Measurements from ENCODE around the gene COL15A1.
"Not testable (repeated sequence)": the region's sequence is repeated elsewhere in the genome, so short reads cannot be mapped to it uniquely, and the experiment has no call there.

Gene COL15A1

DNA sequence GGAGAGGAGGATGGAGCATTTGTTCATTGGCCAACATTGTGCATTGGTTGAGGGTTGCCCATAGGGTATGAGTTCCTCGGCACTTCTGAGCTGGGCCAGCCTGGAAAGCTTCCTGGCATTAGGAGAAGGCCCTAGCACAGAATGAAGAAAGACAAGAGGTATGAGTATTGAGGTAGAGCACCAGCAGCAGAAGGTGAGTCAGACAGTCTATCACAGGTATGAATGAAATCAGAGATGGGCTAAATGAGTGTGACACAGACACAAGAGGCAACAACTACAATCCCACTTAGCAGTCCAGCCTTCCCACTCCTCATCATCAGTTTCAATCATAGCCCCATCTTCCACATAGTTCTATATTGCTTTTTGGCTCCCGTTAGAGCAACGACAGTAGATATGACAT, 135.8 kb downstream of the COL15A1 start:
- no peak for DNase-seq (ENCODE audit: low read depth)

DNA sequence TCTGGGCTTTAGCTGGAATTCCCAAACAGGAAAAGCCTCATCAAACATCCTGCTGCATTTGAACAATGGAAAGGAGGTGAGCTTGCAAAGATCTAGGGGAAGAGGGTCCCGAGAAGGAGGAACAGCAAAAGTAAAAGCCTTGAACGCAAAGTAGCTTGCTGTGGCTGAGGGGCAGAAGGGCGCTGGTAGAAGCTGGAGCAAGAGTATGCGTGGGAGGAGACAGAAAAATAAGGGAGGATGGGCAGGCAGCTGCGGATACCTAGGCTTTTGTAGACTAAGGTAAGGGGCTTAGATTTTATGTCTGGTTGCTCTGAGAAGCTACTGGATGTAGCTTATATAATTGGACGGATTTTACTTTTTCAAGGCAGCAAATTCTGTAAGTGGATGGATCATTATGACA, 139.3 kb downstream of the COL15A1 start:
- DNase-seq (ENCODE audit: low read depth) = no peak

DNA sequence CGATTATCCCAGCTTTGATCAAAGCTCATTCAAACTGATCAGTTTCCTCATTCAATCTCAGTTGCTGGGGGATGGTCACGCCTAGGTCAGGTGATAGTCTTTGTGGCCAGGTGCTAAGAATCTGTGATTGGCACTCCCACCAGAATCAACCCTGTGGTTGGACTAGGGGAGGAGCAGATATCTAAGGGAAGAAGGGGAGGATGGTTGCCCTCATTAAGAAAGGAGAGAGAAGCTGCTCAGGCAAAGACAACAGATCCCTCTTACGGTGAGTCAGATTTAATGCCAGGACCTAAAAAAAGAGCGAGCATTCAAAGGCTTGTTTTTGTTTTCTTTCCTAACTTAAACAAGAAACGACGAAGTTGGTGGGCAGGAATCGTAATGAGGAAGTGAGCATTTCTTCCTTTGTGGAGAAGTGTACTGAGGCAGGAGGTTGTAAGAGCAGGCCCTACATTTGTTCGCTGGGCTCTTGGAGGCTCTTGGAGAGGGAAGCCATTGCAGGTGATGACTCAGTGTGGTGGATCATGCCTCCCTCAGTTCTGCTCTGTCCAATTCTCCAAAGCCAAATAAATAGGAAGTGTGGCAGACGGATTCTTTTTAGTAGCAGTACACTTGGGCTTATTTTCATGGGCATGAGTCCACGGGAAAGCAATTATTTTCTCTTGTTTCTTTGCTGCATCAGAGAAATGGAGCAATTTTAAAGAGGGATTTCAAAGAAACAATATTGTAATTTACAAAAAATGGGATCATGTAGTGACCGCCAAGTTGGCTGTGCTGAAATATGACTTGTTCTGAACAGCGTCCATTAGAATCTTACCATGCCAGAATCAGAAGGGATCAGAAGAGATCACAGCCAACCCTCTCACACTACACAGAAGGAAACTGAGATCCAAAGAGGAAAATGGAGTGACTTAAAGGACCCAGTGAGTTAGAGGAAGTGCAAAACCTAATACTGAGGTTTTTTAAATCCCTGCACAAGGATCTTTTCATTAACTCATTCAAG, 142.5 kb downstream of the COL15A1 start:
- DNase-seq (ENCODE audit: low read depth) = no peak

DNA sequence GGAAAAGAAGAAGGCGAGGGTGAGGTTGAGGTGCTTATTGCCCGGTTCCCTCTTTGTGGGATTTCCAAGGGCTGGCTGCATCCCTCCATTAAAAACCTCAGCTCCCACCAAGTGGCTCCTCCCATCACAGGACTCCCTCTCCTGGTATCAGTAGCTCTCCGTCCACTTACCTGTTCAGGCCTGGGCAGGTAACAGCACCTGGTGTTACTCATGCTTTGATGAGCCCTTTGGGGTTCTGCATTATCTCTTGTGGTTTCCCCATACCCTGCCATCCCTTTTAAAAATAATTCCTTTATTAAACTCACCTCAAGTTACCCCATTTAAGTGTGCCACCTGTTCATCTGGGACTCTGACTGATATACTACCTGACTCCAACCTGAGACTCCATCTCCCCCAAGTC, 143.8 kb downstream of the COL15A1 start:
- no peak for DNase-seq (ENCODE audit: low read depth)

DNA sequence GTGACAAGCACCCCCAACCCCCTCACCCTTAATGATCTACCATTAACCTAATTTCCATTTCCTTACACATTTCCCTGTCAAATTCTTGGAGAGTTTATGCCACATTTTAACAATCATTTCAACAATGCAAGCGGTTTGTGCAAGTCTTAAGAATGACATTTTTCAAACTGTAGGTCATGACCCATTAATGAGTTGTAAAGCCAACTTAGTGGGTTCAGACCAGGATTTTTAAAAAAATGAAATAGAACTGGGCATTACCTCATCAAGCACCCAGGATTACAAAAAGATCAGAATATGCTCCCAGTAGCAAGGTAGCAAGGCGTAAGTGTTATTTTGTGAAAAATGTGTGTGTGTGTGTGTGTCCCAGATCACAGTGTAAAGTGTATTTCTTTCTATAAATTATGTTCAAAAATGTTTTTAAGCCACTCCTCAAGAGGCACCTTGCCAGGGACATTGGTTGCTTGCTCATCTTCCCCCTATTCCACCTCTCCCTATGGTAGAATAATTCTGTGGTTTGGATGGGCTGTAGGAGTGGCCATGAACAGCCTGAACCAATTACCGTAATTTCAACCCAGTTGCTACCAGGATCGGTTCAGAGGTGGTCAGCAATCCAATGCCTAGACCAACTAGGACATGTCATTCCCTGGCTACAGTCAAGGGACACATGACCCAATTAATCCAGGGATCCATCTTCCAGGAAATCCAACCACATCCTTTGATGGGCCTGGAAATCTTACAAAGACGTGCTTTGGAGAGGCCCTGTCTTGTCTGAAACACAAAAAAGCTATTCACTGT, 146.8 kb downstream of the COL15A1 start:
- no peak for DNase-seq (ENCODE audit: low read depth)

DNA sequence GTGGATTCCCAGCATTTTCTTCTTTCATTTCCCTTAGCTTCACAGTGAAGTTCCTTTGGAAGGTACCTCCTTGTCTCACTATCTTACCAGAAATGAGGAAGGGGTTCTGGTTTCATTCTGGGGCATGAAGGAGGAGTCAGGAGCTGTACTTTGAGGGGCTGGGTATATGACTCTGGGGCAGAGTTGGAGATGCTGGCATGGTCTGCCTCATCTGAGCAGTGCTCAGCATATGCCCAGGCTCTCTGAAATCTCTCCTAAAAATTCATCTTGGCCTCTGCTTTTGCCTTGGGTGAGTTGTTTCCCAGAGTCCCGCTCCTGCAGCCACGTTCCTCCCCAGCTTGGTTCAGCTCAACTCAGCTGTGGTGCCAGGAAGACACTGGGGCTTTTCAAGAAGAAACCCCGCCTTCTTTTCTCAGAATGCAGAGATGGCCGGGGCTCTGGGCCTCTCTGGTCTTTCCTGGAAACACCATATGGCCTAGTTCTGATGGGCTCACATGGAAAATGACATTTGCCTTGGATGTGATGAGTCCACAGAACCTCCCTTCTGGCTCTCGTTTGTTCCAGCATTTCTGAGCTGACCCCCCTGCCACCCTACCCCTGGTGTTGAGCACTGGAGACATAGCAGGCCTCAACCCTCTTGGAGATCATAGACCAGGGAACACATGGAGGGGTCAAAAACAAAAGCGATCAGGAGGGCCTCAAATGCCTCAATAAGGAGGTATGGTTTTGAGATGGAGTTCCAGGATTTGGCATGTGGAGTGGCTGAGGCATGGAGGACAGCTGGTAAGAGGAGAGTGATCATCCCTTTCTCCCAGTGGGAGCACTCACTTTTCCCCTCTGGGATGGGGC, 149.2 kb downstream of the COL15A1 start:
- no peak for DNase-seq (ENCODE audit: low read depth)

DNA sequence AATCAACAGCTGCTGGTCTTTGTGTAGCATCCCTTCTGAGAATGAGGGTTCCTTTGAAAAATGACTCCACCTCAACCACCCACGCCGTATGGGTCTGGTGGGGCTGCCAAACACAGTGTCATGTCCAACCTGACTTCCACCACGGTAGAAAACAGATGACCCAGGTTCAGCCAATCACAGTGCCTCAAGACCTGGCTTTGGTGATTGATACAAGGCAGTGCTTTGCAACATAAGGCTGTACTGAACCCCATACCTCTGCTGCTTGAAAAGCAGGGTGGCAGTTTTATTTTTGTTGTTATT, 149.7 kb downstream of the COL15A1 start:
- DNase-seq (ENCODE audit: low read depth) = no peak

DNA sequence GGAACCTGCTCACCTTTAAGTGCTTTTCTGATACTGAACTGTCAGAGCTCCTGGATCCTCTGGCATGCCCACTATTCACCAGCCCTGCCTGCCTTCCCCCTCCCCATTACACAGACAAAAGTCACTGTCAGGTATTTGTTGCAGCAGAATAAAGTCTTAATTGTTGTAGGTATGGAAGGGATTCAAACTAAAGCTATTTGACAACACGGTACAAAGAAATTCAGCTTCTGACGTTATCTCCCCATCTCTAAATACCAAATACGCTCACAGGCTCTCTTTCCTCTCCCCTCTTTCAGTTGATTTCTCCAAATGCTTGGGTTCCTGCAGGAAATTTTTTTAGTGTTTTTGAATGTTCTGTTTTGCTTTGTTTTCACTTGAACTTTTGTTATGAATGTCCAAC, 151.9 kb downstream of the COL15A1 start:
- no peak for DNase-seq (ENCODE audit: low read depth)

DNA sequence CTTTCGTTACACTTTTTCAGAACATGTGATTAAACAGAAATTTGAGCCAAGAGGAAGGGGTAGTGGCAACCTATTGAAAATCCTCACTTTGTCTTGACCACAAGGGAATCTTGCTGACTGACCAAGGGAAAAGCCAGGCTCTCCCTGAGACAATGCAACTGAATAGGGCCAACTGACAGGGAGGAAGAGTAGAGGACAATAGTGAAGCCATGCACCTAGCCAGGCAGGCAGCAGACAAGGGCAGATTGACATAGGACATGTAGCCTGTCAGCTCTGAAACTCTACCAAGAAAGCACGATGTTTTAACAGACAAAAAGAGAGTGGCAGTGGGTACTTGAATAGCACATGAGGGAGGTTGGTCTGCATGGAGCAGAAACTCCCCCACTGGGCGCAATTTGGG, 152.7 kb downstream of the COL15A1 start:
- no peak for DNase-seq (ENCODE audit: low read depth)

DNA sequence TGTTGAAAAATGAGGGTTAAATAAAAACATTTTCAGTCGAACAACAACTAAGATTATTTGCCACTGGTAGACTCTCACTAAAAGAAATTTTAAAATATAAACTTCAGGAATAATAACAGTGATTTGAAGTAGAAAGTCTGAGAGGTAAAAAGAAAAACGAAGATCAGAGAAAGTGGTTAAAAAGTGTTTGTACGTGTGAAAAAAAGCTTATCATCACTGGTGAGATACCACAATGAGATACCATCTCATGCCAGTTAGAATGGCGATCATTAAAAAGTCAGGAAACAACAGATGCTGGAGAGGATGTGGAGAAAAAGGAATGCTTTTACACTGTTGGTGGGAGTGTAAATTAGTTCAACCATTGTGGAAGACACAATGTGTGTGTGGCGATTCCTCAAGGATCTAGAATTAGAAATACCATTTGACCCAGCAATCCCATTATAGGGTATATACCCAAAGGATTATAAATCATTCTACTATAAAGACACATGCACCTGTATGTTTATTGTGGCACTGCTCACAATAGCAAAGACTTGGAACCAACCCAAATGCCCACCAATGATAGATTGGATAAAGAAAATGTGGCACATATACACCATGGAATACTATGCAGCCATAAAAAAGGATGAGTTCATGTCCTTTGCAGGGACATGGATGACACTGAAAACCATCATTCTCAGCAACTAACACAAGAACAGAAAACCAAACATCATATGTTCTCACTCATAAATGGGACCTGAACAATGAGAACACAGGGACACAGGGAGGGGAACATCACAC, 156.3 kb downstream of the COL15A1 start:
- DNase-seq (ENCODE audit: low read depth) = not testable (repeated sequence)

DNA sequence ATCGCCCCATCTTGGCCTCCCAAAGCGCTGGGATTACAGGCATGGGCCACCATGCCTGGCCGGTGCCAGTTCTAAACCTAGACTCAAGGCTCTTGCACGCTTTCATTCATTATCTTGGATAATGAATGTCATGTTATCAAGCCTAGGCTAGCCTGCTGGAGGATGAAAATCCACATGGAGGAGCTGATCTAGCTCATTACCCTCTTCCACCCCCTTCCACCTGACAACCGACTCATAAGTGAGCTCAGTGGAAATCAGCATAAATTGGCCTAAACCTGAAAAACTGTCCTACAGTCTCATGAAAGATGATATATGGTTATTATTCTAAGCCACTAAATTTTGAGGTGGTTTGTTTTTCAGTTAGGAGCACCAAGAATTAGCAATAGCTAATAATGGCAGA, 157.6 kb downstream of the COL15A1 start:
- DNase-seq (ENCODE audit: low read depth) = no peak

DNA sequence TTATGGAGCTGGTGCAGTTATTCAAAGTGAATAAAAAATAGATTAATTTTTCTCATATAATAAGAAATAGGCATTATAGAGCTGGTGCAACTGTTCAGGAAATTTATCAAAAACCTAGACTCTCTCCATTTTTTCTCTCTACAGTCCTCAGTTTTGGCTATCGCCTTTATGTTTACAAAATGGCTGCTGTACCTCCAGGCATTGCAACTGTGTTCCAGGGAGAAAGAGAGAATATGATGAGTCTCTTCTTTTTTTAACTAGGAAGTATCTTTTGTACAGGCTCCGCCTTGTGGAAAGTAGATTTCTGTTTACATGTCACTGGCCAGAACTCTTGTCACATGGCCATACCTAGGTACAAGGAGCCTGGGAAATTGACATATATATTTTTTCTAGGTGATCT, 158.1 kb downstream of the COL15A1 start:
- no peak for DNase-seq (ENCODE audit: low read depth)

DNA sequence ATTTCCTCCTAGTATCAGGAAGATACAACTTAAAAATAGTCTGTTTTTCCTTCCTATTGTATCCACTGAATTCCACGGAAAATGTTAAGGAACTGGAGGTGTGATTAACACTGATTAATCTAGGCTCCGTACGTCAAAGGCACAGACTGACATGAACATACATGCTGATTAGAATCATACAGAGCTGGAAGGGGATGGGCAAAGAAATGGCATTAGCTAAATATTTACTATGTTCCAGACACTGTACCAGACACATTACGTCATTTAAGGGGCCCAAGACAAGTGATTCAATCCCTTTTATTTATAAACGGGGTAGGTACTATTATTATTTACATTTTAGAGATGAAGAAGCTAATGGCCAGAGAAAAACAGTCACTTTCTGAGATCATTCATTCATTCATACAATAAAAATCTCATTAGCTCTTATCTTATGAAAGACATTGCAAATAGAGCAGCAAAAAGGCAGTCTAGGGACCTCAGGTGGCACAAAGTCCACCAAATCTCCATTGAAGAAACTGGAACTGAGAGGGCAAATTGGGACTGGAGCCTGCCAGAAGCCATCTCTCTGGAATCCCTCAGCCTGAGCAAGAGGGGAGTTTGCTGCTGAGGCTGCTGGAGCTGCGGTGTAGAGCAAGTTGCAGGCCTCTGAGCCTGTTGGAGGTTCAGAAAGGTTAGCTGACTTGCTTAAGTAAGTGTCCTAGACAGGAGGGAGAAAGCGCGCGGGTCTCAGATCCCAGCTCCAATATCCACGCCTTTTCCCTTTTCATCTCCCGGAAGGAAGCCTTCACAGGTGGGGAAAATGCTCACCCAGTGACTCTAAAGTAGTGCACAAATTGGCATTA, 159.6 kb downstream of the COL15A1 start:
- DNase-seq (ENCODE audit: low read depth) = no peak

DNA sequence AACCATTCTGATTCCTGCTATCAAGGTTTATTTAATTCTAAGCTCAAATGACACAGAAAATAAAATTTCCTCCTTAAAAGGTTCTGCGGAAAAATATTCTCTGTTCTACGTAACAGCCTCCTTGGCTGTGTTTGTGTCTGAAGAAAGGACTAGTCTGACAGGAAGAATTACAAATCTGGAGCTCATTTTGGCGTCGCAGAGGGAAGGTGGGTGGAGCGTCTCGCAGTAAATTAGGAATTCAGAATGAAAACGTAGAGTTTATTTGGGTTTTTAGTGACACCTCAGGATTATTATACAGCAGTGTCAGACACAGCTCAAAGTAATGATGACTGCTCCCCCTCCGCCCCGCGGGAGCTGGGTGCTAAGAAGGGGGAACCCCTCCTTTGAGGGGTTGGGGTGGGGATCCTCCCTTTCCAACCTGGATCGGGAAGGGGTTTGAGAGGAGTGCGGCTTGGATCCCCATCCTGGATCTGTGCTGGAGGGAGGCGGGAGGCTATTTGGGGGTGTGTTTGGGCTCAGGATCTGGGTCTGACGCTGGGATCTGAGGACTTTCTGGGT, 160.3 kb downstream of the COL15A1 start:
- DNase-seq (ENCODE audit: low read depth) = no peak

DNA sequence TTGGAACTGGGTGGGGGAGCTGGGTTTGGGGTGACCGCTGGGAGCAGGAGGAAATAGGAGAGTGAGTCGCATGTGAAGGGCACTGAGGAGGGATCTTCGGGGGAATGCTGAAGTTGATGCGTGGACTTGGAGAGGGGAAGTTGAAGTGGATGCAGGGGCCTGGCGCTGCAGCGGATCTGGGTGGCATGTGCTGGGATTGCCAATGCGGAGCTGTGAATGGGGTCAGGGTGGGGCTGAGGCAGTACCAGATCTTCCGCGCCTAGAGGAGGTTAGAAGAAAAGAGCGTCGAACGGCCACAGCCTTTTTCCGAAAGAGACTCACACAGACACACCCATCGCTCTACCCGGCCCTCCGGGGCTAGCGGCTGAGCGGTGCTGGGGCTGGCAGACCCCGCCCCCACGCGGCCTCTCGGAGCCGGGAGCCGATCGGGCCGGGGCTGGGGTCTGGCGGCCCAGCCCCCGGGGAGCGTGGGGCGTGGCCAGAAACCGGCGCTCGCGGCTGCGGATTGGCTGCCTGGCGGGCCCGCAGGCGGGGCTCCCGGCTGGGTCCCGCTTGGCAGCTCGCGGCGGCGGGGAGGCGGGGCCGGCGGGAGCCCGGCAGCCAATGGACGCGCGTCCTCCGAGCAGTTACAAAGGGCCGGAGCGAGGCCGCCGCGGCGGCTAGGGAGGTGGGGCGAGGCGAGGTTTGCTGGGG, 160.9 kb downstream of the COL15A1 start, which contains the start of gene TGFBR1:
TSS of gene TGFBR1 (plus strand) at position 655 of the 693 bp plus-strand sequence. CDS start 93 bp downstream, outside the sequence.
- DNase-seq (ENCODE audit: low read depth) = peak; percentile 76

DNA sequence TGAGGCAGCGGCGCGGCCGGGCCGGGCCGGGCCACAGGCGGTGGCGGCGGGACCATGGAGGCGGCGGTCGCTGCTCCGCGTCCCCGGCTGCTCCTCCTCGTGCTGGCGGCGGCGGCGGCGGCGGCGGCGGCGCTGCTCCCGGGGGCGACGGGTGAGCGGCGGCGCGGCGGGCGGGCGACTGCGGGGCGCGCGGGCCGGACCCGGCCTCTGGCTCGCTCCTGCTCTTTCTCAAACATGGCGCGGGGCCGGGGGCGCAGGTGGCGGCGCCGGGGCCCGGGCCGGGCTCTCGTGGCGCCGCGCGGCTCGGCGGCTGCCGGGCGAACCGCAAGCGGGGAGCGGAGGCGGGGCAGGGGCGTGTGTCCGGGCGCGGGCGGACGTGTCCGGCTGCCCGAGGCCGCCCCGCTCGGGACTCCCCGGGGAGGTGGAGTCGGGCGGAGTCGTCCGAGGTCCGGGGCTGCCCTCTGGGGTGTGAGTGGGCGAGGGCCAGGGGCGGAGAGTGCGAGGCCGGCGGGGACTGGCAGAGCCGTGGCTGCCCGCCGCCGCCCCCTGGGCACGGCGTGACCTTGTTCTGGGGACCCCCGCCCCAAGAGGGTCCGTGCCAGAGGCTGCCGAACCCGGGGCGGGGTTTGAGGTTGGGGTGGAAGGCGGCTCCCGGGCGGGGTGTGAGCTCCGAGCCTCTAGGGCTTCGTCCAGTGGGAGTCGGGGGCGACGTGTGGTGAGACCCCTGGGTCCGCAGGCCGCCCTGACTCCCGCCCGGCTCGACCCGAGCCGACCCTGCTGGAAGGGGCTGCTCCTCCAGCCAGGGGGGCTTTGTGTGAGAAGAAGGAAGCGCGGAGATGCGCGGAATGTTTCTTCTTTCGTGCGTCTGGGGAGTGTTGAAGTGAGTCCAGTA, 161.7 kb downstream of the COL15A1 start:
- no peak for DNase-seq (ENCODE audit: low read depth)

DNA sequence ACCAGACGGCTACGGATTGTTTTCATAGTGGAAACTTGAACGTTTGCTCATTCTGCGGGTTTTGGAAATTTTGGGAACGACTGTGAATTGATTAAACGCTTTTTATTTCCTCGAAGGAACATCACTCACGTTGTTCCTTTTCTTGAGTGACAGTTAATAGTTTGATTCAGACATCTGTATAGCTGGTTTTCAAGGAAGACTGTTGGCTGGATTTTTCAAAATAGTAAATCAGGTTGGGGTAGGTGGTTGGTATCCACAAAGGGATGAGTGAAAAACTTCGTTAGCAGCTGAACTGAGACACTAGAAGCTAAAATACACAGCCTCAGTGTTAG, 162.3 kb downstream of the COL15A1 start:
- DNase-seq (ENCODE audit: low read depth) = no peak

DNA sequence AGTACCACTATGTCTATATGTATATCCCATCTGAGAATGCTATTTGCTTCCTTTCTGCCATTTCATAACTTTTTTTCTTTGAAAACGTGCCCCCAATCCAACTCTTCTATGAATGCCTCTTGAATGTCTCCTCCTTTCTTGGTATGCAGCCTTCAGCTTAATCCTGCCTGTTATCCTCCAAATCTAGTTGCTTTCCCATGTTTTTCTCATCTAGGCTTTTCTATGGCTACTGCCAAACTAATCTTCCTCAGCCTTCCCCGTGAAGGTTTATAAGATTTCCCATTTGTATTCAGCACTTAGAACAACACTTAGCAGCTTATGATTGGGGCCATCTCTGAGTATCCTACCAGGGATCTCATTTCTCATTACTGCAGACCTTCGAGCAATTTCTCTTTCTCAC, 163.7 kb downstream of the COL15A1 start:
- no peak for DNase-seq (ENCODE audit: low read depth)

DNA sequence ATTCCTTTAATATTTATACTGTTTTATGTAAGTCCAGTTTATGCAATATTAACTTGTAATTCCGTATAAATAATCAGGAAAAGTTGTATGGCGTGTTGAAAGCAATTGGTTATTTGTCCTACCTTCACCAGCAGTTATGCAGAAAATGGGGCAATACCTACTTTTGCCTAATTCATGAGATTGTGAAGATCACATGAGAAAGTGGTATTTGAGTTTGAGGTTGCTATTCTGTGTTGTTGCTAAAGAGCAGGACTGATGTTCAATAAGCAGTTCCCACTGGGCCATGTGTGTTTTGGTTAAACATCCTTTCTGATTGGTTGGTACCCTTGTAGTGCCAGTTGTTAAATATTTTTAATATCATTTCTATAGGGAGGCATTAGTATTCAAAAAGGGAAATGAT, 164.4 kb downstream of the COL15A1 start:
- DNase-seq (ENCODE audit: low read depth) = no peak

Data from stimulated activated CD8-positive, alpha-beta memory T cell treated with anti-CD3 and anti-CD28 coated beads, Interleukin-7, amount 100 ng/mL, for 24 hours (primary cell).